ENCODE data around the gene ZNF148. TPM values are rescaled to one million over a fixed set of nuclear protein-coding genes. Genes with fewer than 3 reads are reported as not detected.

ZNF148 gene
- total RNA-seq, 1 experiment from 2014 or later: 24.8 TPM

GRCh38 chr3:125262161-125262560 lies 113.0 kb downstream of the ZNF148 start:
- Histone ChIP-seq H2BK120ac (ENCODE audit: low read depth, low read length, poor library complexity, severe bottlenecking) (no peak overlapping the region), H3K4me1 (ENCODE audit: insufficient read depth, low read length) (no peaks in the 10 kb centered on the region), H2BK20ac (ENCODE audit: low read depth, low read length, poor library complexity, severe bottlenecking) (no peak overlapping the region), H3K9me3 (ENCODE audit: control insufficient read depth, low read depth, low read length) (no peaks in the 10 kb centered on the region), H3K18ac (ENCODE audit: insufficient read length, low read depth, low read length) (no peak overlapping the region), H4K8ac (replicated peaks; ENCODE audit: insufficient read length, low read depth, low read length) (no peak overlapping the region), H2BK12ac (ENCODE audit: insufficient read length, low read depth, low read length) (no peak overlapping the region), H3K4ac (ENCODE audit: low read depth, low read length) (no peak overlapping the region), H3K23ac (ENCODE audit: insufficient read length, low read depth, low read length) (no peak overlapping the region), H4K20me1 (ENCODE audit: control insufficient read depth, insufficient read depth, insufficient read length) (no peaks in the 10 kb centered on the region), H3K27ac (ENCODE audit: insufficient read length, low read depth, low read length) (no peak overlapping the region), H3K14ac (ENCODE audit: insufficient read depth, low read length) (no peak overlapping the region), H3K79me2 (ENCODE audit: insufficient read depth, low read length) (no peaks in the 10 kb centered on the region), H3K9ac (ENCODE audit: extremely low read depth, insufficient read length, low read length) (no peak overlapping the region), H3K27me3 (ENCODE audit: insufficient read depth, low read length) (no peaks in the 10 kb centered on the region), H2AFZ (ENCODE audit: low read length) (no peak overlapping the region), H2BK5ac (ENCODE audit: insufficient read length, low read length) (no peak overlapping the region), H2AK5ac (ENCODE audit: insufficient read length, low read length) (no peak overlapping the region), H3K79me1 (ENCODE audit: insufficient read depth, low read depth, low read length, poor library complexity, severe bottlenecking) (peaks cover 2% of the 10 kb centered on the region), H3K4me2 (ENCODE audit: insufficient read depth, insufficient read length, low read length) (no peak overlapping the region), H3T11ph (ENCODE audit: low read length) (no peak overlapping the region), H3K23me2 (ENCODE audit: insufficient read length, low read depth, low read length, poor library complexity, severe bottlenecking) (no peaks in the 10 kb centered on the region), H2BK15ac (ENCODE audit: low read depth, low read length) (no peak overlapping the region), H4K5ac (ENCODE audit: insufficient read length, low read depth, low read length) (no peak overlapping the region), H4K91ac (ENCODE audit: insufficient read length, low read depth, low read length) (no peak overlapping the region), H3K56ac (ENCODE audit: insufficient read length, low read depth, low read length) (no peak overlapping the region)
- H3K9me3 Mint-ChIP-seq: peaks cover 5 to 6% of the 10 kb centered on the region in 2 experiments
- no peak overlapping the region for H3K4me3 Mint-ChIP-seq
- DNase-seq: no peak
- H3K36me3 Mint-ChIP-seq (ENCODE audit: insufficient read depth in 1 of 3, low read depth in 3 of 3): peaks cover 7 to 10% (median 7%) of the 10 kb centered on the region in 3 experiments; a peak in 6 of 7 replicates
- peaks cover 2 to 5% of the 10 kb centered on the region in 2 experiments; a peak in 2 of 4 replicates for H3K4me1 Mint-ChIP-seq
- H3K27me3 Mint-ChIP-seq (ENCODE audit: low read depth): no peaks in the 10 kb centered on the region; the same call in 1 of the 2 replicates
- no peak overlapping the region for H3K27ac Mint-ChIP-seq
- no peak for TF ChIP-seq CTCF (conservative IDR thresholded peaks at IDR 0.05)
- WGBS (ENCODE audit: extremely low coverage, insufficient read length, low lambda C conversion rate): no CpG with 5 or more reads among the region's 1 CpG

Measured in H9 (cell line).